GM23338 (cell line): ENCODE results near the gene STX16.

Source experiments
- CTCF ChIP-seq, 2 experiments: fragments of 200-600 bp in 1 of 2; sonication (generic) in 1 of 2; conservative IDR thresholded peaks; 2 replicates each; pipeline versions ENCODE4 v1.5.1 to v1.6.1; 2016 to 2017; ENCODE audit warnings: antibody characterized with exemption in 2 of 2, low read depth in 2 of 2, mild to moderate bottlenecking in 2 of 2, moderate library complexity in 1 of 2
- ZNF114 ChIP-seq: fragments of 250-450 bp; sonication (Bioruptor Pico); IDR thresholded peaks from 2 replicates; pipeline ENCODE4 v1.5.0; 2020; ENCODE audit warnings: mild to moderate bottlenecking, moderate library complexity

DNA sequence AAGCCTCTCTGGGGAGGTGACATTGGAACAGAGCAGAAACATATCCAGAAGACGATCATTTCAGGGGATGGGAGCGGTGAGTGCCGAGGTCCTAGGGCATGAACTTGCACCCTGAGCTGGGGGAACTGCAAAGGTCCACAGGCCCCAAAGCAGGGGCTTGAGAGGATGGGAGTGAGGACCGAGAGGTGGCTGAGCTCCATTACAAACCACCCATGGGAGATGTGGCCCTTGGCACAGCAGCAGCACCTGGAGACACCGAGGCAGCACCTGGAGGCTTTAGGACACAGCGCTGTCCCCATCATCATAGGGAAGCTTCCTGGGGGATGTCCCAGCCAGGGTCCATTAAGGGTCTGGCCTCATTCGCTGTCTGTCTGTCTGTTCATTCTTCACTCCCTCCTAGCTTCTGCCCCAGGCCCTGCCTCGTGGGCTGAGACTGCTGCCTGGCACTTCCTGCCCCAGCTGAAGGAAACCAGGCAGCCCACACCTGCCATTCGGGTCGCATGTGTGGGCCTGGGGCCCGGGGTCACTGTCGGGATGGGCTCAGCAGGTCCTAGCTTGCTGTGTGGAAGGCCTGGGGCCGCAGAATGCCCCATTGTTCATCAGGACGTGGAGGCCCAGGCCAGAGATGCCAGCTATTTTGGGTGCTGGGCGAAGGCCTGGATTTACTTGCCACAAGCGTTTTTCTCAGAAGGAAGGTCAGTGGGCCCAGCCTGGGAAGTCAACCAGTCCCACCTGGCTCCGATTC is 42.8 kb upstream of the STX16 start:
- no peak for TF ChIP-seq CTCF (conservative IDR thresholded peaks at IDR 0.05; ENCODE audit: low read depth in 2 of 2)
- TF ChIP-seq ZNF114 (CRISPR knock-in tag), result no peak
